ENCODE measurements around the gene INHBA.

INHBA gene

GRCh38 chr7:41702635-41703371 lies at the start of gene INHBA:
TSS of gene INHBA (minus strand) at chr7:41703090. CDS start at chr7:41700374, 2,716 bp downstream.
- DNase-seq (ENCODE audit: low read depth in 2 of 2): peak; percentile 78 to 81

- DNase-seq (ENCODE audit: low read depth in 2 of 2): no peak
Measured at GRCh38 chr7:41752615-41753014, 49.7 kb upstream of the INHBA start.

- no peak for DNase-seq (ENCODE audit: low read depth in 2 of 2)
Measured at GRCh38 chr7:41750661-41751540, 48.0 kb upstream of the INHBA start.

DNA sequence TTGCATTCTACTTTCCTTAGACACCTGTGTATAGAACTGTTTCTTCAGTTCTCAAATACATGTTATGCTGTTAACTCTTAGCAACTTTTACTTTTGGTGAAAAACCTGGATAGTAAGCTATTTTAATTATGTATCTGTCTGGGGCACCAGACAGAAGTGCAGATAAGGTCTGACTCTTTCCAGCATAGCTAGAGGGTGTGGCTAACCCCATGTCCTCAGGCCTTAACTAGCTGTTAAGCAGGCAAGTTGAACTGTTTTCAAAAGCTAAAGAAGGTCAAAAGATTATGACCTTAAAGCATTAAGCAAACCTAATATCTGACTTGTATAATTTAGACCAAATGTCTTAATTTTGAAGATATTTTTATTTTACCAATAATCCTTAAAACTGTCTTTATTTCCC lies 45.1 kb upstream of the INHBA start:
- no peak for DNase-seq (ENCODE audit: low read depth in 2 of 2)

DNA sequence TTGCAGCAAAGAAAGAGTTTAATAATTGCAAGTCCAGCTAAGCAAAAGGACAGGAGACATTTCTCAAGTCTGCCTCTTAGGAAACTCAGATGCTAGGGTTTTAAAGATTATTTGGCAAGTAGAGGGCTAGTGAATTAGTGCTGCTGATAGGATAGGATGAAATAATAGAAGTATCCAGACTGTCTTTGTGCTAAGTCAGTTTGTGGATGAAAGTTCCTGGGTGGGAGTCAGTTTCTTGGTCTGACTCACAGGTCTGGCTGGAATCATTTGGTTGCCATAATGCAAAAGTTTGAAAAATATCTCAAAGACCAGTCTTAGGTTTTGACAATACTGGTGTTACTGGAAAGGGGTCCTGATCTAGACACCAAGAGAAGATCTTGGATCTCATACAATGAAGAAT lies 42.6 kb upstream of the INHBA start:
- no peak for DNase-seq (ENCODE audit: low read depth in 2 of 2)

DNA sequence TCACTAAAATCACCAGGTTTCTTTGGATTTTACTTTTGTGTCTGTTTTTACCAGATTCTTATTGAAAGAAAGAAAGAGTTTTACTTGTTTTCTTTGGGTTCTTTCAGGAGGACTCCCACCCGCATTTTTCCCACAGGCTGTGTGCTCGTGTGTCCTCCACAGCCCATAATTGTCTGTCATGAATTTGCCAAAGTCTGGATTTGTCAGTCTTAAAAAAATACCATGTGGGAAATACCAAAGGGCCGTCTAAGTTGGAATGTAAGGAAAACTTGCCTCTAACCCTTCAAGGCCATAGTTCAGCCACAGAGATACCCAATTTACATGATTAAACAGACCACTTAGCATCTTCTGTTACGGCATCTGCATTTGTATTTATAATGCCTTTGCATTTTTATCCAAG lies 41.3 kb upstream of the INHBA start:
- DNase-seq (ENCODE audit: low read depth in 2 of 2): no peak

GRCh38 chr7:41742401-41743020 lies 39.6 kb upstream of the INHBA start:
- DNase-seq (ENCODE audit: low read depth in 2 of 2): no peak

DNA sequence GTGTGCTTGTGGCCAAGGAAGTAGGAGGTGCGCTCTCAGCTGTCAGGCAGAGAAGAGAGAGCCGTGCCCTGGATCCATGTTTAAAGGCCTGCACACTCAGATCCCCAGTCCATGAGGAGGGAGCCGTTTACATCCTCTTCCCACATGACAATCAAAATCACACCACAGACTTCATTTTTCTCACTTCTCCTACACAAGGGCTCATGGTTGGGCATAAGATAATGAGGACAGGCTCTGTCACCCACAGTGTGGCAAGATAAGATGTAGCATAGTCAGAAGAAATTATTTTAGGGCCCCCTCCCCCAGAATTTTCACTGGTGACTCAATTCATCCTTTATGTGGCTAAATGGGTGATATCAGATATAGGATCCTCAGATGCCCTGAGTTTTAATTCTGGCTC lies 35.9 kb upstream of the INHBA start:
- no peak for DNase-seq (ENCODE audit: low read depth in 2 of 2)

DNA sequence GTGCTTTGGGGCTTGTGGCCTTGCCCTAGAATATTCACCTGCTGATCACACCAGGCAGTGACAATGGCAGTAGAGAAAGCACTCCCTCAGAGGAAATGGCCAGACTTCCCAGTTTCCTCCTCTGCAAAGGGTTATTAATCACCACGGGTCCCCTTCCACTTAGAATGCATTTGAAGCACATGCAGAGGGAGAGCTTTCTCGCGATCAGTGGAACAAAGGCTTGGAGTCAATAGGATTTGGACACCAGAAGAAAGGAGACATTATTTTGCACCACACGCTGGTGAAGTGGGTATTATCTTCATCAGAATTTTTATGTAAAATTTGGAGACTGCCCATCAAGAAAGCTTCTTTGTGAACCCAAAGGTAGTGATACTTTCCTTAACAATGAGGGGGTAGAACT lies 35.4 kb upstream of the INHBA start:
- DNase-seq (ENCODE audit: low read depth in 2 of 2): no peak

GRCh38 chr7:41735206-41735605 lies 32.3 kb upstream of the INHBA start:
- no peak for DNase-seq (ENCODE audit: low read depth in 2 of 2)

GRCh38 chr7:41732843-41733306 lies 30.0 kb upstream of the INHBA start:
- DNase-seq (ENCODE audit: low read depth in 2 of 2): no peak

GRCh38 chr7:41732436-41732785 lies 29.5 kb upstream of the INHBA start:
- no peak for DNase-seq (ENCODE audit: low read depth in 2 of 2)

DNA sequence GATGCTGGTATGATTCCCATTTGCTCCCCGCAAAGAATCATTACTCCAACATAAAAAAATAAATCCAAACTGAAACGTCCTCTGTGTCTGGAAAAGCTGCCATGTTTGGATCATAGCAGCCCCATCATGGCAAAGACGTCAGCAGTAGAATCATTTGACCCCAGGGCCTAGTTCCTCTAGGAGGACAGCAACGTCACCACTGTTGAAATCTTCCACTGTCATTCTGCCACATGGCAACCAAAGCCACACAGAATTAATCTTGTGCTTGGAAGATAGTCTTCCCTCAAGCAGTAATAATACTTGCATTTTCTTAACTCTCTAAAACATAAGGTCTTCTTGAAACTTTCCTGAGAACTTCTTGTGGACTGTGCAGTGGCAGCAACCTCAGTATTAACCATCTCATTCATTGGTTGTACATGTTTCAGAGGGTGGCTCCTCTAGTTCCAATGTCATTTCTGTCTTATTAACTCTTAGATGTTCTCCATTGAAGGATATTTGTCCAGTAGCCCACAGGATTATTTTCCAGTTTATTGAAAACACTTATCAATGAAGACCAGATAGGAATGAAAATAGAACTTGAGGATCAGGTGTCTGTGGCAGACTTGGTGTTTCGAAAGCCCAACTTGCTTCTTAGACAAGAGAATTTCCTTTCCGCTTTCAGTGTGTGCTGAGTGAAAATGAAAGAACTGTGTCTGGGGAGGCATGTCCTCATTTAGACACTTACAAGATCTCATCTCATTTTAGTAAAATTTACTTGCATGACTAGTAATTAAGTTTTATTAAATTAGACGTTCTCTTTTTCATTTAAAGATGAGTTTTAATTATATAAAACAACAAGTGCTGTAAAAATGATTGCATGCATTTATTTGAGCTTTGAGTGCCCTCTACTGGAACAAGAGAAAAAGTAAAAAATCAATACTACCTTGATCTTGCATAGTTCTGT lies 28.9 kb upstream of the INHBA start:
- DNase-seq (ENCODE audit: low read depth in 2 of 2): peak in 1 of 2 experiments; percentile 13

DNA sequence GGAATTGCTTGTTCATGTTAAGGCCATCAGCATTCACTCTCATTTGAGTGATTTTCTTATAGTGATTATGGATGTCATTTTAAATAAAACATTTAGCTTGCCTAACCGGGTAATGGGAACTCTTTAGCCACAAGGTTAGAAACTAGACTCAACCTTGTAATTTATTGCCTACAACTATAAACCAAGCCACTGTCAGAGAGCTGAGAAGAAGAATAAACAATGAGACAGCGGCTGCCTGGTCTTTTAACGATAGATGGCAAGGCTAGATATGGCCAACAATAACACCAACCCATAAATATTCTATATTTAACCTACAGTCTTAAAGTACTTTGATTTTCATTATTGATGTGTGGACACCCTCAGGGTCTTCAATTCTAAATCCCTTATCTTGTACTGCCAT lies 27.8 kb upstream of the INHBA start:
- no peak for DNase-seq (ENCODE audit: low read depth in 2 of 2)

DNA sequence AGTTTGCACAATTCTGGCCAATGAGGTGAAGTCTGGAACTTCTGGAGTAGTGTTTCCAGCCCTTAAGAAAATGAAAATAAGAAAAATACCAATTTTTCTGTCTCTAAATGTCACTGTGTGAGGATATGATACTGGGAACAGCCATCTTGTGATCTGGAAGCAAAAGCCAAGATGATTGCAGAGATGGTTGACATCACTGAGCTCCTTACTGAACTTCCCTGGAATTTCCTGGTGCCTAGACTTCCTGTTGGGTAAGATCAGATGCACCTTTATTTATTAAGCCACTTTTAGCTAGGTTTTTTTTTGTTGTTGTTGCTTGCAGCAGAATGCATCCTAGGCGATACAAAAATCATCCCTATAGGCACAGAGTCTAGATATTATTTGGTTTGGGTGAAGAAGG lies 27.3 kb upstream of the INHBA start:
- no peak for DNase-seq (ENCODE audit: low read depth in 2 of 2)

DNA sequence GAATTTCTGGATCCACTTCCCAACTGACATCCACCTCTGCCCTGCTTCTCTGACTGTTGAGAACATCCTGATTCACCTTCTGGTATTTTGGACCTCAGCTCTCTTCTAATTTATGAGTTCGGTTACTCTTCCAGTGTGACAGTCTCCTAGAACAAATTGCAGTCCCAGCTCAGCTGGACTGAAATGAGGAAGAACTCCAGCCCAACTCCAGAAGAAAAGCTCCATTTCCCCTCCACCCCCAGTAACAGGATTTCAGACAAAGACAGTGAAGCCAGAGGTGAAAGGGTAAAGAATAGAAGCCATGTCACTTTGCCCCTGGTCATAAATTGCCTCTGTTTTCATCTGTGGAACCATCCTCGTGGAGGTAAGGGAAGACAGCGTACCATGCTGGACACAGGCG lies 26.2 kb upstream of the INHBA start:
- no peak for DNase-seq (ENCODE audit: low read depth in 2 of 2)

- no peak for DNase-seq (ENCODE audit: low read depth in 2 of 2)
Measured at GRCh38 chr7:41725013-41725412, 22.1 kb upstream of the INHBA start.

DNA sequence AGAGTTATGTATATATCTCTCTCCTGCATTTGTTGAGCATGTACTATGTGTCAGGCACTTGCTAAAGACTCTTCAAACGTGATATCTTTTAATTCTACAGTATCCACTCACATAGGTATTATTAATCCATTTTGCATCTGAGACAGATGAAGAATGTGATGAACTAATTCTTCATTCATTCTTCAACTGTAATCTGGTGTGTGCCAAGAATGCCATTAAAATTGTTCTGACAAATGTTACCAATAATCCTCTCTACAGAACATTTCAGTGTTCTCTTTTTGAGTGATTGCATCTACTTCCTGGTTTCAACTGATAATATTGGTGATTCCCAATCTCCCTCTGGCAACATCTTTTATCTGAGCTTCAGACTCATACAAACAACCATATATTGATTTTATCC lies 18.0 kb upstream of the INHBA start:
- DNase-seq (ENCODE audit: low read depth in 2 of 2): no peak

DNA sequence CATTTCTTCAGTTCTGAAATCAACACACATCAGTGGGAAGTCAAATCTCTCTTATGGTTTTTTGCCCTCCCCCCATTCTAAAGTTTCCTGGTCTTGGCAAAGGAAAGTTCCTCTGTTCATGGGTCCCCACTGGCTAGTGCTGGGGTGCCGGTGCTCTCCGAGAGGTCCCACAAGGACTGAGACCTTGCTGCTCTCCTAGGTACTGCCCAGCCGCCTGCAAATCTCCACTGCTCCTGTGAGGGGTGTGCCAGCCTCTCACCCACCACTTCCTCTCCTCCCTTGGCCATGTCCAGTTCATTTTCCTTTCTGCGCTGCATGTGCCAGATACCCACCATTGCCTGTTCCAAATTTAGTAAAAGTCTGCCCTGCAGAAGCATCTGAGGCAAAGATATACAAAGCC lies 17.2 kb upstream of the INHBA start:
- DNase-seq (ENCODE audit: low read depth in 2 of 2): no peak

DNA sequence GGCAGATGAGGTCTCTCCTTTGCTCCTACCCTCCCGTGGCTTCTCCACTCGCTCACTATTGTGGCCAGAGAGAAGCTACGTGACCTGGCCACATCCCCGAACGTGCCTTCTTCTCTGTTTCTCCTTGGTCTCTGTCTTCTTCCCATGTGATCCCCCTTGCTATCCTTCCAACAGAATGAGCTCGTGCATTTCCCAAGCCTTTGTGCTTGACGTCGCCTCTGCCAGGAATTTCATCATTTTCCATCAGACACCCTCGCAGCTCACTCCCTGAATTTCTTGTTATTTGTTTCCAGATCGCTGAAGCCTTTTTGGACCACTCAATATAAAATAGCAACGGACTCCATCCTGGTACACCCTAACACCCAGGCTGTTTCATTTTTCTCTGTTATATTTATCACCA lies 13.8 kb upstream of the INHBA start:
- no peak for DNase-seq (ENCODE audit: low read depth in 2 of 2)

DNA sequence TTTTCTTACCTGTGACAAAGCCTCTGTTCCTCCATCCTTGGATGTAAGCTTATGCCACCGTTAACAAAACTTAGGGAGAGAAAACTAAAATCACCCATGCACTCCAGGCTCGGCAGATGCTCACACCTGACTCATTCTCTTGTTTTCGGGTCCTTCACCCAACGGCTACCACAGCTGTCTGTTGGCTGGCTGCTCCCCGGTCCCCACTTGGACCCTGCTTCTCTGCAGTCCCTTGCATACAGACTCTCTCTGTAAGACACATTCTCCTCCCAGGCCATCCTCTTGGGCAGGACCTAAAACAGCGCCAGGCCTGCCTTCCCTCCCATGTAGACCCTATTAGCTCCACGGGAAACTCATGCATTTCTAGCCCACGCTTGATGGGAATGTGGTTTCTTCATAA lies 12.1 kb upstream of the INHBA start:
- DNase-seq (ENCODE audit: low read depth in 2 of 2): no peak
